Stimulated activated CD8-positive, alpha-beta memory T cell treated with anti-CD3 and anti-CD28 coated beads, Interleukin-12 subunit alpha, Interleukin-12 subunit beta, amount 100 ng/mL, for 24 hours (primary cell): ENCODE data around the gene SNED1.

Experiments used
- DNase-seq: peaks from one replicate; pipeline ENCODE4 v3.0.0-alpha.2; 2020; ENCODE audit errors: extremely low read depth

The SNED1 gene

DNA sequence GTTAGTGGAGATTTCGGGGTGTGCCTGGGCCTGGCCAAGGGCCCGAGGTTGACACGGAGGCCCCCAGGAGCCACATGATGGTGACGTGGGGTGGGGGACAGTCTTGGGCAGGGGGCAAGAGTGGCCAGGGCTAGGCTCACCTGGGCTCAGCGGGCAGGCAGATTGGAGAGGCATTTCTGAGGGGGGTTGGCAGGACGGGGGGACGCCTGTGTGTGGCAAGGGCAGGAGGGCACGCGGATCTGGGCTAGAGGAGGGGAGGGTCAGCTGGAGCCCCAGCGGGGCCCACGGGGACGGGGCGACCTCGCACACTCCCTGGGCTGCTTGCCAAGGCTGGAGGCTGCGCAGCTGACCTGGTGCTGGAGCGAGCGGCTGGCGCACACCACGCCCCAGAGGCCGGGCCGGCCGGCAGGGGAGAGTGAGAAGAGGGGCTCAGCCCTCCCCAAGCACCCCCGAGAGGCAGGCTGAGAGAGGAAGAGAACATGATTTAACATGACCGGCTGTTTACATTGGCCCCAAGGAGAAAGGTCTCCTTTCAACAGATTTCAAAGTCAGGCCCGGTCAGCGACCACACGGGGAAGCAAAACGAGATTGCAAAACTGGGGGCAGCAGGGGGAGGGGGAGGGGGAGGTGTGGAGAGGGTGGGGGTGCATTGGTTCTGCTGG lies 38.0 kb upstream of the SNED1 start:
- no peak for DNase-seq

DNA sequence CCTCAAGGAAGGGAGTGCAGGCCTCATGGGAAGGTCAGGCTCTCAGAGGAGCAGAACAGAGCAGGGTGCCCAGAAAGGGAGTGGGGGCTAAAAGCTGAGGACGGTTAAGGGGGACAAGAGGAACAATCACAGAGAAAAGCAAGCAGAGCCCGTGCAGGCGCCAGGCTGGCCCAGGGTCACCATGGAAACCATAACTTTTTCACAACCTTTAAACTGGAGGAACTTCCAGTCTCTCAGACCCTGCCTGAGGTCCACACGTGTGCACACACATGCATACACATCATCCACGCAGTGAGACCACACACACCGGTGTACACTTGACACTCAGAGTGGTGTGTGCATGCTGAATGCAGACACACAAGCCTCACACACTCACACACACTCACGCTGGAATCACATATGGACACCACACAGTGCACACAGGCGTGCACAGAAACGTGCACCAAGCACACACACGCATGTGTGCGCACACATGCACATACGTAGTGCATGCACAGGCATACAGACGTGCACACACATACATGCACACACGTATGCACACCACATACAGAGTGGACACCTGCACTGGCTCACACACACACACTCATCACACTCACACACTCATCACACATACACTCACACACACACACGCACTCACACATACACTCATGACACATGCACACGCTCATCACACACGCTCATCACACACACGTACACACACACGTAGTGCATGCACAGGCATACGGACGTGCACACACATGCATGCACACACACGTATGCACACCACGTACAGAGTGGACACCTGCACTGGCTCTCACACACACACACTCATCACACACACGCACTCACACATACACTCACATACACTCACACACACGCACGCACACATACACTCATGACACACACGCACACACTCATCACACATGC lies 37.2 kb upstream of the SNED1 start:
- no peak for DNase-seq

DNA sequence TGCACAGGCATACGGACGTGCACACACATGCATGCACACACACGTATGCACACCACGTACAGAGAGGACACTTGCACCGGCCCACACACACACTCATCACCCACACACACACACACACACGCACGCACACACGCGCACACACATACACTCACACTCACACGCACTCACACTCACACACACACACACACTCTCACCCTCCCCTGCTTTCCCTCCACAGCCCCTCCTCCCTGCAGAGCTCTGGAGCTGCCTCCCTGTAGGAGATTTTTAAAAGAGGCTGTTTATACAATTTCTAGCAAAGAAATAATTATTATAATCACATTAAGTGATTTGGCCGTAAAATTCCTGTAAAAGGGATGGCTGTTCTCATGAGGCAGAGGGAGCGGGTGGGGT lies 36.5 kb upstream of the SNED1 start:
- DNase-seq = no peak

DNA sequence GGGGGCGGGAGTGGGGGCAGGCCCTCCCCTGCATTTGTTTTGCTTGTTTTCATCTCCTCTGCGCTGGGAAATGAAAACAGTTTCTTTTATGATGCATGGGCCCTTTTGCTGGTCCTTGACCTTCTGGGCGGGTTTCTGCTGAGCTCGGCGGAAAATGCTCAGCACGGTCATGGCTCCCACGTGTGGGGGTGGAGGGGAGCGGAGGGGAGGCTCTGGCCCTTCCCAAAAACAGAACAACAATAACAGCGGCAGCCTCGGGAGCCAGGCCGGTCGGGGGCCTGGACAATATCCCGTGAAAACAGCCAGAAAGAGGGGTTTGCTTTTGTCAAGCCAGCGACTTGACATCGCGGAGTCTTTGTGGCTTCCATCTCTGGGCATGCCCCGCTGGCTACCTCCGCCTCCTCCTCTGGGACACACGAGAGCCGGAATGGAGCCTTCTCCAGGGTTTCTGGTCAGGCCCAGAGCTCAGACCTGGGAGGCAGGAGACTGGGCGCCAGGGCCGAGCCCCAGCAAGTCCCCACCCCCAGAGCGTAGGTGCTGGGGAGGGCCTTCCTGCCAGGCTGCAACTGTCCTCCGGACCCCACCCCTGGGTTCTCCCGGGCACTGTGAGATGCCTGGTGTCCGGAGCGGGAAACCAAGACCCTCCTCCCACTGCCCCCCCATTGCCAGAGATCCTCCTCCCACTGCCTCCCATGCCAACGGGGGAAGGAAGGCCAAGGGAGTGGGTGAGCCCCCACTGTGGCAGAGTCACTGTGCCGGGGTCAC lies 35.9 kb upstream of the SNED1 start:
- no peak for DNase-seq

DNA sequence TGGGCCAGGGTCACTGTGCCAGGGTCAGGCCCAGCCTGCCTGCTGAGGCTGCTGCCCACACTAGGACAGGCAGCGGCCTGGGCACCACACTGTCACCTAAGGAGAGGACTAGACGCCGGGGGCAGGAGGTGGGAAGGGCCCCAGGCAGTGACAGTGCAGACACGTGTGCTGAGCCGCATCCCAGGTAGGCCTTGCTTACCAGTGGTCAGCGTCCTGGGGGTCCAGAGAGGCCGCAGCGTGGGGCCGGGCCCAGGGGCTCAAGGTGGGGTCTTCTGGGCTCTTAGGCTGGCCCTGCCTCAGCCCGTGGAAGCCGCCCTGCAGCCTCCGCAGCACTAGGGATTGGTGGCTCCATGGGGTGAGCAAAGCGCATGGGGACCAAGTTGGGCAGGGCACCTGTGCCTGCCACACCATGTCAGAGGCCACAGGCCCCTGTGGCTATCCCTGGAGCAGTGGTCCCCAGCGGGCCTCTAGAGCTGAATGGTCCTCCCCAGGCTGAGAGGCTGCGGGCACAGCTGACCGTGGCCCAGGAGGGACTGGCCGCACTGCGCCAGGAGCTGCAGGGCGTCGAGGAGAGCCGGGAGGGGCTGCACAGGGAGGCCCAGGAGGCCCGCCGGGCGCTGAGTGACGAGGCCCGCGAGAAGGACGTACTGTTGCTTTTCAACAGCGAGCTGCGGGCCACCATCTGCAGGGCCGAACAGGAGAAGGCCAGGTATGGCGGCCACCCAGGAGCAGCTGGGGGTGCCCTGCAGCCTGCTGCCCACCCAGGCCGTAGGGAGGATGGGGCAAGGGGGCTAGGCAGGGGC lies 35.2 kb upstream of the SNED1 start:
- DNase-seq = no peak

DNA sequence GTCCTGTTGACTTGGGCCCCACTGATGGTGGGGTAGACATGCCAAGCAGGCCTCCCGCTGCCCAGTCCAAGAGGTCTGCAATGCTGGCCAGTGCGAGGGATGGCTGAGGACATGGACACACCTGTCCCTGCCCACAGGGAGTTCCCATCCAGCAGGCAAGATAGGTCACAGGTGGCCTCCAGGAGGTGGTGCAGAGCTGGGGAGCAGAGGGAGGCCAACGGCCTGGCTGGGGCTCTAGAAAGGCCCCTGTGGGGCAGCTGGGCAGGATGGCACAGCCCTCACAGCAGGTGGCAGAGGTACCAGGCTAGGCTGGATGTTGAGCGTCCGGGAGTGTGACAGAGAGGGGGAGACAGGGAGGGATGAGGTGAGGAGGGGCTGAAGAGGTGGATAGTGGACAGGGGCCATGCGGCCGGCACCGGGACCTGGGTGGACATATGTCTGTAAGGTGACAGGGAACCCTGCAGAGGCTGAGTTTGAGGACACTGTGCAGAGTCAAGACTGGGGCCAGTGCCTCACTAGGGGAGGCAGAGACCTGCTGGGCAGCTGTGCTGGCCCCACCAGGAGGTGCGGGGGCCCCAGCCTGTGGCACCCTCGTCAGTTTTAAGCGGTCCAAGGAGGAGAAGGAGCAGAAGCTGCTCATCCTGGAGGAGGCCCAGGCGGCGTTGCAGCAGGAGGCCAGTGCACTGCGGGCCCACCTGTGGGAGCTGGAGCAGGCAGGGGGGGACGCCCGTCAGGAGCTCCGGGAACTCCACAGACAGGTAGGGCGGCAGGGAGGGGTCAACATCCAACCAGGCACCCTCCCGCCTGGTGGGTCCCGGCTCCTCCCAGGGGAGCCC lies 34.3 kb upstream of the SNED1 start:
- DNase-seq = no peak

DNA sequence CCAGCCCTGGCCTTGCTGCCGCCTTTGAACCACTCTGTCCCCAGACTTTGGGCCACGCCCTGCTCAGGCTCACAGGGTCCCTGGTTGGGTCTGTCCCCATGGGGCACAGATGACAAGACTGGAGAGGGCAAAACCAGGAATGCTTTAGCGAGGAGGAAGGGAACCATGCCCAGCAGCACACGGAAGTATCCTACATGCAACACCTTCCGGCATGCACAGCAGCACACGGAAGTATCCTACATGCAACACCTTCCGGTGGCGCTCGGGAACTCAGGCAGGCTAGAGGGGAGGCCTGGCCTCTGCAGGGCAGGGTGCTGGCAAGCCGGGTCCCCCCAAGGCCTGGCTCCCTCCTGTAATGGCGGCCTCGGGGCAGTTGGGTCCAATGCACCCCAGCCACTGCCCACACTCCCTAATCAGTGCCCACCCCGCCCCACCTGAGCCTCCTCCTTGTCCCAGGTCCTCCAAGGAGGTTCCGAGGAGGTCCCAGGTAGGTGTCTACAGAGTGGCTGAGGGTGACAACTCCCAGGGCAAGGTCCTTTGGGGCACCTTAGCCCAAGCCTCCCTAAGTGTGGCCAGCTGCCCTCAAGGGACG lies 33.6 kb upstream of the SNED1 start:
- DNase-seq = no peak

DNA sequence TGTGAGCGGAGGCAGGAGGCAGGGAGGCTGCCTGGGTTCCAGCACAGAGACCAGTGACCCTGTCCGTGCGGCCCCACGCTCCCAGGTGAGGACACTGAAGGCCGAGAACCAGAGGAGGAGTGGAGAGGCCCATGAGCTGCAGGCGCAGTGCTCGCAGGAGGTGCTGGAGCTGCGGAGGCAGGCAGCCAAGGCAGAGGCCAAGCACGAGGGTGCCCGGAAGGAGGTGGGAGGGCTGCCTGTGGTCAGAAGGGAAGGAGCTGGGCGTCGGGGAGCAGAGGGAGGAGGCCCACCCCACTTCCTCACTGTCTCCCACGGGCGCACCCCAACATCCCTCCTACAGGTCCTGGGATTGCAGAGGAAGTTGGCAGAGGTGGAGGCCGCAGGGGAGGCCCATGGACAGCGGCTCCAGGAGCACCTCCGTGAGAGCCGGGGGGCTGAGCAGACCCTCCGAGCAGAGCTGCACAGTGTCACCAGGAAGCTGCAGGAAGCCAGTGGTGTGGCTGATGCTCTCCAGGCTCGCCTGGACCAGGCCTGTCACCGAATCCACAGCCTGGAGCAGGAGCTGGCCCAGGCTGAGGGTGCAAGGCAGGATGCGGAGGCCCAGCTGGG lies 33.0 kb upstream of the SNED1 start:
- DNase-seq = no peak

DNA sequence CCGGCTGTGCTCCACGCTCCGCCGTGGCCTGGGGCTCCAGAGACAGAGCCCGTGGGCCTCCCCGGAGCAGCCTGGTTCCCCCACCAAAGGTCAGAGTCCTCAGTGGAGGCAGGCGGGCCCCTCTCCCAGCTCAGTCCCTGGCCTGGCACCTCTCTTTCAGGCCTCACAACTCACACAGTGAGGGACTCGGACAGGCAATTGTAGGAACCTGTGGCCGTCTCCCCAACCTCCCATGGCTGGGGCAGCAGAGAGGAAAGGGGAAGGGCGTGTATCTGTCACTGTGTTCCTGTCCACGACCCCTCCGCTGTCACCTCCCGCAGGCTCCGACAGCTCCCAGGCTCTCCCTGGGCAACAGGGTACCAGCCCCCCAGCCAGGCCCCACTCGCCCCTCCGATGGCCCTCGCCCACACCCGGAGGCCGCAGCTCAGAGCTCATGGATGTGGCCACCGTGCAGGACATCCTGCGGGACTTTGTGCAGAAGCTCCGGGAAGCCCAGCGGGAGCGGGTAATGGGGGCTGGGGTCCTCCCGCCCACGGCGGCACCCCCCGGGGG lies 32.4 kb upstream of the SNED1 start:
- DNase-seq = no peak

DNA sequence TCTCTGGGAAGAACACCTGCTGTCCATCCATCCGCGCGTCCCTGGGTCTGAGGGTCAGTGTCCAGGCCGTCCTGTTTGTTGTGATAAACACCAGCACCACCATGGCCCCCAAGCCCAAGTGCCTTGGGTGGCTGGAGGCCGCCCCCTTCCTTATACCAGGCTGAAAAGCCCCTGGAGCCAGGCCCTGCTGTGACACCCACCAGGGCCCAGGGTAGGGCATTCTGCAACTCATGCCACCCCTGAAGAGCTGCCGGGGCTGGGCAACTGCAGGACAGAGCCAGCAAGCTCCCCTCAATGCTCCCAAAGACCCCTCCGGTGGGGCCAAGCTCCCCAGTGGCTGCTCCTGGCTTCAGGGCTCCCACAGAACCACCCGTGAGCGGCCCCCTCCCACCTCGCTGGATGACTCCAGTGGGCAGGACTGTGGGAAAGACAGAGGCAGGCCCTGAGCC lies 31.9 kb upstream of the SNED1 start:
- DNase-seq = no peak

DNA sequence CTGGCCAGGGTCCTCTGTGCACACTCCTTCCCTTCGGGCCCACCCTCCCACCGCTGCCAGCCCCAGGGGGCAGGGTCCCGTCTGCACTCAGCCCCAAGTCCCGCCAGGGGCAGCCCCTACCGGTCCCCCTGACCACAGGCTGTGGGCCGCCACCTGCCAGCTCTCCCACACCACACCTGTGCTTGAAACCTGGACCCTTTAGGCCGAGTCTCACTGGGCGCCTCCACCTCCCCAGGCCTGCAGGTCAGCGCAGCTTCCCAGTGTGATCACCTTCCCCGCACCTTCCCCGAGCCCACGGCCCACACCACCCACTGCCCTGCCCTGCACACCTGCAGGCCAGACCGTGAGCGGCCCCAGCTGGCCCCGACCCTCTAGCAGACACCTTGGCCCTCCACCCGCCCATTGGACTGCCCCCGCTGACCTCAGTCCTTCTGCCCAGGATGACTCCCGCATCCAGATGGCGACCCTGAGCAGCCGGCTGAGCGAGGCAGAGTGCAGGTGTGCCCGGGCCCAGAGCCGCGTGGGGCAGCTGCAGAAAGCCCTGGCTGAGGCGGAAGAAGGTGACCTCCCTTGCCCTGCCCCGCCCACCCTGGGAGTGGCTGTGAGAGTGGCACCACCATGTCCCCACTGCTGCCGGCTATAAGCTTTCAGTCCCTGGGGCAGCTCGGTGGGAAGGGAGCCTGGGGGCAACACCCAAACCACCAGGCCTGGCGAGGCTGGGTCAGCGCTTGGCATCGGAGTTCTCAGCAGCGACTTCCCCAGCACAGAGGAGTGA lies 31.3 kb upstream of the SNED1 start:
- DNase-seq = no peak

DNA sequence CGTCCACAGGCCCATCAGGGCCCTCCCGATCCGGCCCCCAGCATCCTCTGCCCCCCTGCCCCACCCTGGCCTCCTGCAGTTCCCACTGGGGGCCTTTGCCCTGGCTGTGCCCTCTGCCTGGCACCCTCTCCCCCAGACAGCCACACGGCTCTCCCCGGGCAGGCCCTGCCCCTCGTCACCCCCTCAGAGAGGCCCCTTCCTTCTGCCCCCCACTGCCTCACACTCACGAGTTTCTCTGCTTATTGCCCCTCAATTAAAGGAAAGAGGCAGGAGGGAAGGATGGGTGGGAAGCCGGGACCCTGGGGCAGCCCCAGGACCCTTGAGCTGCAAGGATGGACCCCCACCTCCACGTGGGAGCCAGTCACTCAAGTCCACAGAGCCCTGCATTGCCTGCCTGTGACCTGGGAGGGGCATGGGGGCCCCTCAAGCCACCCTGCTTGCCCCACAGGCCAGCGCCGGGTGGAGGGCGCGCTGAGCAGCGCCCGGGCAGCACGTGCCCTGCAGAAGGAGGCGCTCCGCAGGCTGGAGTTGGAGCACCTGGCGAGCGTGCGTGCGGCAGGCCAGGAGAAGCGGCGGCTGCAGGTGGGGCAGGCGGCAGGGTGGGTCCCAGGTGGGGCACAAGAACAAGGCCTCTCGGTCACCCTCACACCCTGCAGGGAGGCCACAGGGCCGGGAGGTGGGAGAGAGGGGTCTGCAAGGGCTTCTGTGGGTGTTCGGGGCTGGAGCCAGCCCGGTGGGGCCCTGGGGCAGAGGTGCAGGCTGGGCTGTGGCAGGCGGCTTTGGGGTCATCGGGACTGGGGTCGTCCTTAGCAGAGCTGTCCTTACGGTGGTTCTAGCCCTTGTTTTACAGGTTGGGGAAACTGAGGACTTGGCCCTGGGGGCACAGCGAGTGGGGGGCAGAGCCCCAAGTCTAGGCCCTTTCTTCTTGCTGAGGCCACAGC lies 30.5 kb upstream of the SNED1 start:
- DNase-seq = no peak

DNA sequence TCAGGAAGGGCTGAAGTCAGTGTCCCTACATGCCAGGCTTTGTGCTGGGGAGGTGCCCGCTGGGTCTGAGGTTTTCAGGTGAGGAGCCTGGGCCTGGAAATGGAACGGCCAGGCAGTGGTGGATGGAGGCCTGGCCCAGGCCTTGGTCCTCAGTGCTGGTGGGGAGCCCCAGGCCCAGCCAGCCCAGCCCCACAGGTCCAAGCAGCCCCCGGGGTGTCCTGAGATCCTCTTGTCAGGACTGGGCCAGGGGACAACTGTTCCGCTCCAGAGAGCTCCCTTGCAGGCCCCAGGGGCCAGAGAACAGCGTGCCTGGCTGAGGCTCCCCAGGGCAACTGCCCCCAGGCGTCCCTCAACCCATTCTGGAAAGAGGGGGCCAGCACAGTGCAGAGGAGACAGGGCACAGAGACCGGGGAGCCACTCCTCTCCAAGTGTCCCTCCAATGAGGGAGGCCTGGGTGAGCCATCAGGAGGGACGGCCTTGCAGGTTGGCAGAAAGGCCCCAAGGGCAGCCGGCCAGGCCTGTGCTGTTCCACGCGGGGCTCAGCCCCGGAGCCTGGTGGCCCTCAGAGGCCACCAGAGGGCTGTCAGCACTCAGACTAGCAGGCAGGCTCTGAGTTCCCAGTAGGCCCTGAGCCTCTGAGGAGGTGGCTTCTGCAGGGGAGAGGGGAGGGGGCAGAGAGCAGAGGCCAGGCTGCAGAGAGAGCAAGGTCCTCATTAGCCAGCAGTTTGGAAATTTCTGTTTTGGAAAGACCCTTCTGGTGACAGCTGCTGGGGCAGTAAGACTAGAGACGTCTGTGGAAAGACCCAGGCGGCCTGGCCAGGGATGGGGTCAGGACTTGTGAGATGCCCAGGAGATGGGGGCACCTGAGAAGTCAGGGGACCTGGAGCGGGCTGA lies 29.4 kb upstream of the SNED1 start:
- no peak for DNase-seq

DNA sequence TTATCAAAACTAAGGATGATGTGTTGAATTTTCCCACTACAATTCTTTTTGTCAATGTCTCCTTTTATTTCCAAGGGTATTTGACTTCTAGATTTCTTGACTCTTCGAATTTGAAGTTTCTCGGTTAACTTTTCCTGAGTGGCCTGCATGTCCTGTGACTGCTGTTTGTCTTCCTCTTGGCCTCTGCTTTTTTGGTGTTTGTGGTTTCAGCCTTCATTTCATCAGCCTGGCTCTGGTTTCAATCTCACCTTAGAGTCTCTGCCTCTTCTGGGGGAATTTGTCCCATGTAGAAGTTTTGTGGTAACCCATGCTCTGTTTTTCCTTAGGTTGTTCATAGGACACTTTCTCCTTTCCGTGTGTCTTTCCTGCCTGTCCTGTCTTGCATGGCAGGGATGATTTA lies 28.3 kb upstream of the SNED1 start:
- DNase-seq = no peak

DNA sequence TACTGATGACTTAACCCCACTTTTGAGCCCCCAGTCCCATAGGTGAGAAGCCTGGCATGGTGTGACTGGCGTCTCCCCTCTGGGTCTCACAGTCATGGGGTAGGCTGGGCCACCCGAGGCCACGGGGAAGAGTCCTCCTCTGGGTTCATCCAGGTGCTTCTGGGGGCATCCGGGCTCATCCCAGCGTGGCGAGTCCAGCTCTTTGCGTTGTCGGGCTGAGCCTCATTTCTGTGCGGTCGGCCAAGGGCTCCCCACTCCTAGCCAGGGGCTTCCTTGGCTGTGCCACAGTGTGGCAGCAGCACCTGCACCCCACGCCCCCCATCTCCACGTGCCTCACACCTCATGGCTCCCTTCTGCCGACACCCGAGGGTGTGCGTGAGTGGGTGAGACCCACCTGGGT lies 27.6 kb upstream of the SNED1 start:
- DNase-seq = no peak

DNA sequence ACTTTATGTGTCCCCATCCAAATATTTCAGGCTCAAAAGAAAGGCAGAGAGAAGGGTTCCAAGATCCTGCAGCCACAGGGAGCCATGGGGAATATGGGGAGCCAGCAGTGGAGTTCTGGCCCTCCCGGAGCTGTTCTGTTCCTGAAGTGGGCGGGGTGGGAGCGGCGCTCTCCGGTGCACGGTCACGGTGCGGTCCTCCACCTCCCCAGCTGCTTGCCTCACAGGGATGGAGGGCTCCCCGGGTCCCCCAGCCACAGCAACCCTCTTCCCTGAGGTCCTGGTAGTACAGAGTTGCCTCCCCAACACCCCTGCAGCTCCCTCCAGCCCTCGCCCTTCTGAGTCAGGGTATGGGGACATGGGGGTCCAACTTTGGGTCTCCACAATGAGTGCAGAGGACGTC lies 26.2 kb upstream of the SNED1 start:
- DNase-seq = no peak
